ENCODE measurements around the gene RYR3.

RYR3 gene

DNA sequence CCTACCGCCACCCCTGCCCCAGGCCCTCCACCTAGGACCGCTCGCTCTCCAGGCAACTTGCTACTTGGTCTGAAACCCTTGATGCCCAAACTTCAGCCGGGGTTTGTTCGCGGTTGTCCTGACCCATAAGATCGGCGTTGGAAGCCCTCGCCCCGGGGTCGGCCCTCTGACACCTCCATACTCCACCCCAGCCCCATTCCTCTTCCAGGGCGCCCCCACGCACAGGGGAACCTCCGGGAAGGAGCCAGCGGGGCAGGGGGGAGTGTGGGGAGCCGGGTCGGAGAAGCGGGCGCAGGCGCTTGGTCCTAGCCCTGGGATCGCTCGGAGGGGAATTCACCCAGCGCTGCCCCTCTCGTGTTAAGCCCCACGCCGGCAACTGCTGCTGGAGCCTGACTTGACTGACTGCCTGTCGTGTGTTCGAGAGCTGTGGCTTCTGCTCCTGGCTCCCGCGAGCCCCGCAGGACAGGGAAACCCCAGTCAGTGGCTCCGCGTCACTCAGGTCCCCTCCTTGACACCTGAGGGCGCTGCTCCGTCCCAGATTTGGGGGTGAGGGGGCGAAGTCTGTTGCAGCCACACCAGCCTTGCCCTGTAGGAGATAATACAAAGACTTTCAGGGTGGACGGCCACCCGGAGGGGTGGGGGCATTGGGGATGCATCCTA is 675 bp downstream of the RYR3 start:
- H4K20me1 ChIP-seq (ENCODE audit: low read depth, low read length), result no peaks in the 10 kb centered on the region
- H3K27me3 ChIP-seq (ENCODE audit: low read length), result no peaks in the 10 kb centered on the region
- H3F3A ChIP-seq (ENCODE audit: insufficient read depth), result no peaks in the 10 kb centered on the region
- no peaks in the 10 kb centered on the region for H3K9me3 ChIP-seq (ENCODE audit: insufficient read depth, low read length)
- H3K9me2 ChIP-seq (replicated peaks; ENCODE audit: insufficient read depth, low read length), result no peaks in the 10 kb centered on the region
- H3K27ac ChIP-seq (ENCODE audit: low read depth, low read length), result no peak overlapping the region
- TF ChIP-seq EZH2phosphoT487 (conservative IDR thresholded peaks at IDR 0.05; ENCODE audit: low read length), result no peak
- TF ChIP-seq, protein P1, sequence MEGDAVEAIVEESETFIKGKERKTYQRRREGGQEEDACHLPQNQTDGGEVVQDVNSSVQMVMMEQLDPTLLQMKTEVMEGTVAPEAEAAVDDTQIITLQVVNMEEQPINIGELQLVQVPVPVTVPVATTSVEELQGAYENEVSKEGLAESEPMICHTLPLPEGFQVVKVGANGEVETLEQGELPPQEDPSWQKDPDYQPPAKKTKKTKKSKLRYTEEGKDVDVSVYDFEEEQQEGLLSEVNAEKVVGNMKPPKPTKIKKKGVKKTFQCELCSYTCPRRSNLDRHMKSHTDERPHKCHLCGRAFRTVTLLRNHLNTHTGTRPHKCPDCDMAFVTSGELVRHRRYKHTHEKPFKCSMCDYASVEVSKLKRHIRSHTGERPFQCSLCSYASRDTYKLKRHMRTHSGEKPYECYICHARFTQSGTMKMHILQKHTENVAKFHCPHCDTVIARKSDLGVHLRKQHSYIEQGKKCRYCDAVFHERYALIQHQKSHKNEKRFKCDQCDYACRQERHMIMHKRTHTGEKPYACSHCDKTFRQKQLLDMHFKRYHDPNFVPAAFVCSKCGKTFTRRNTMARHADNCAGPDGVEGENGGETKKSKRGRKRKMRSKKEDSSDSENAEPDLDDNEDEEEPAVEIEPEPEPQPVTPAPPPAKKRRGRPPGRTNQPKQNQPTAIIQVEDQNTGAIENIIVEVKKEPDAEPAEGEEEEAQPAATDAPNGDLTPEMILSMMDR (IDR thresholded peaks at IDR 0.05; ENCODE audit: insufficient read depth, low read length, poor library complexity, severe bottlenecking), result no peak
- H3K36me3 ChIP-seq (ENCODE audit: low read length), result no peaks in the 10 kb centered on the region
- H3K9ac ChIP-seq (ENCODE audit: low read length), result no peak overlapping the region
- no peak overlapping the region for H3K4me3 ChIP-seq (ENCODE audit: insufficient read depth, low read length, poor library complexity, severe bottlenecking)
- H3K79me2 ChIP-seq (ENCODE audit: insufficient read depth, low read length), result no peaks in the 10 kb centered on the region
- H2AFZ ChIP-seq (ENCODE audit: low read depth, low read length, severe bottlenecking), result no peak overlapping the region
- H3K4me2 ChIP-seq (ENCODE audit: low read depth, low read length, poor library complexity, severe bottlenecking), result no peak overlapping the region

DNA sequence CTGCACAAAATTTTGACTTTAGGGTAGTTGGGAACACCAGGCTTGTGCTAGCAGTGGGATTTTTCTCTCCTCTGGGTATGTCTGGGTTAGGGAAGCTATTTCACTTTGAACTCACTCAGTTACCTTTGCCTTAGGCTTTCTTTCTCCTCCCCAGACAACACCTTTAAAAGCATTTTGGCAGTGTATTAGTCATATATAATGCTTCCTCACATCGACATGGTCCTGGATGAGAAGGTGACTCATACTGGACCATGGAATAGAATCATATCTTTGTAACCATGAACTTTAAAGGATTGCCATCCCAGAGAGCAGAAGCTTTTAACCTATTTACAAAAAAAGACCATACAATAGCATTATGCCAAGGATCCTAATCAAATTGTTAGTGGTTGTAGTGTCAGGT is 2.7 kb downstream of the RYR3 start:
- Histone ChIP-seq H3K27me3 (ENCODE audit: low read length) (no peaks in the 10 kb centered on the region), H3K4me3 (ENCODE audit: insufficient read depth, low read length, poor library complexity, severe bottlenecking) (no peak overlapping the region), H3K36me3 (ENCODE audit: low read length) (no peaks in the 10 kb centered on the region), H3K79me2 (ENCODE audit: insufficient read depth, low read length) (no peaks in the 10 kb centered on the region), H3K4me2 (ENCODE audit: low read depth, low read length, poor library complexity, severe bottlenecking) (no peak overlapping the region), H3K9ac (ENCODE audit: low read length) (no peak overlapping the region), H3K9me2 (replicated peaks; ENCODE audit: insufficient read depth, low read length) (no peaks in the 10 kb centered on the region), H2AFZ (ENCODE audit: low read depth, low read length, severe bottlenecking) (no peak overlapping the region), H3K27ac (ENCODE audit: low read depth, low read length) (no peak overlapping the region), H3F3A (ENCODE audit: insufficient read depth) (no peaks in the 10 kb centered on the region), H3K9me3 (ENCODE audit: insufficient read depth, low read length) (no peaks in the 10 kb centered on the region), H4K20me1 (ENCODE audit: low read depth, low read length) (no peaks in the 10 kb centered on the region)
- TF ChIP-seq, protein P1 (IDR thresholded peaks at IDR 0.05; ENCODE audit: insufficient read depth, low read length, poor library complexity, severe bottlenecking), result no peak
- no peak for TF ChIP-seq EZH2phosphoT487 (conservative IDR thresholded peaks at IDR 0.05; ENCODE audit: low read length)

DNA sequence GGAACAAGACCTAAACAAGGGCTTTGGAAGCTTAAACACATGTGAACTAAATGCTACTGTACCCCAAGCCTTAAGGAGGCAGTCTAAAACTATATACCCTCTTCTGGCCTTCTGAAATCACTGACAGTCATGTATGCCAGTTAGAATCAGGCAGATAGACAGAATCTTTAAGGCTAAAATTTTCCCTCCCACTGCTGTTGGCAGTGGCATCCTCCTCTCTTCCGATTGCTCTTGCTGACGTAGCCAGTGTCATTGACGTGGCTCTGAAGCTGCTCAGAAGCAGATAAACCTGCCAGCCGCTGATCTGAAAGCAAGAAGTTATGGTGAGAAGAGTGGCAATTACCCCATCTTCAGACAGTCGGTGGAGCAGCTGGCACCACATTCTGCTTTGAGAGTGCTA is 3.3 kb downstream of the RYR3 start:
- Histone ChIP-seq H3K27ac (ENCODE audit: low read depth, low read length) (no peak overlapping the region), H3F3A (ENCODE audit: insufficient read depth) (no peaks in the 10 kb centered on the region), H3K9ac (ENCODE audit: low read length) (no peak overlapping the region), H3K4me2 (ENCODE audit: low read depth, low read length, poor library complexity, severe bottlenecking) (no peak overlapping the region), H3K4me3 (ENCODE audit: insufficient read depth, low read length, poor library complexity, severe bottlenecking) (no peak overlapping the region), H4K20me1 (ENCODE audit: low read depth, low read length) (no peaks in the 10 kb centered on the region), H3K9me3 (ENCODE audit: insufficient read depth, low read length) (no peaks in the 10 kb centered on the region), H3K27me3 (ENCODE audit: low read length) (no peaks in the 10 kb centered on the region), H2AFZ (ENCODE audit: low read depth, low read length, severe bottlenecking) (no peak overlapping the region), H3K9me2 (replicated peaks; ENCODE audit: insufficient read depth, low read length) (no peaks in the 10 kb centered on the region), H3K79me2 (ENCODE audit: insufficient read depth, low read length) (no peaks in the 10 kb centered on the region), H3K36me3 (ENCODE audit: low read length) (no peaks in the 10 kb centered on the region)
- TF ChIP-seq EZH2phosphoT487 (conservative IDR thresholded peaks at IDR 0.05; ENCODE audit: low read length), result no peak
- TF ChIP-seq, protein P1 (IDR thresholded peaks at IDR 0.05; ENCODE audit: insufficient read depth, low read length, poor library complexity, severe bottlenecking), result no peak

Measured in SU-DHL-6 (cell line).